Measurements from ENCODE around the gene MRS2.
"Not testable (repeated sequence)": the region's sequence is repeated elsewhere in the genome, so short reads cannot be mapped to it uniquely, and the experiment has no call there.

Gene MRS2

GRCh38 chr6:24387818-24388217, 14.9 kb upstream of the MRS2 start:
- no peak for DNase-seq (ENCODE audit: low read depth)

GRCh38 chr6:24391208-24391607, 11.5 kb upstream of the MRS2 start:
- no peak for DNase-seq (ENCODE audit: low read depth)

- no peak for DNase-seq (ENCODE audit: low read depth)
These were observed 10.9 kb upstream of the MRS2 start for GRCh38 chr6:24391756-24392405.

GRCh38 chr6:24394061-24394779, 8.5 kb upstream of the MRS2 start:
- no peak for DNase-seq (ENCODE audit: low read depth)

- DNase-seq (ENCODE audit: low read depth) = no peak
These were observed 7.8 kb upstream of the MRS2 start for GRCh38 chr6:24394780-24395437.

- no peak for DNase-seq (ENCODE audit: low read depth)
These were observed 5.9 kb upstream of the MRS2 start for GRCh38 chr6:24396824-24397223.

- DNase-seq (ENCODE audit: low read depth) = no peak
These were observed 5.1 kb upstream of the MRS2 start for GRCh38 chr6:24397631-24398030.

GRCh38 chr6:24400045-24401039, 2.4 kb upstream of the MRS2 start:
- DNase-seq (ENCODE audit: low read depth) = not testable (repeated sequence)

GRCh38 chr6:24401458-24401857, 1.3 kb upstream of the MRS2 start:
- peak; percentile 69 for DNase-seq (ENCODE audit: low read depth)

GRCh38 chr6:24403501-24403824, 727 bp downstream of the MRS2 start:
- no peak for DNase-seq (ENCODE audit: low read depth)

GRCh38 chr6:24405262-24405661, 2.5 kb downstream of the MRS2 start:
- no peak for DNase-seq (ENCODE audit: low read depth)

GRCh38 chr6:24408719-24409410, 6.1 kb downstream of the MRS2 start:
- DNase-seq (ENCODE audit: low read depth) = no peak

GRCh38 chr6:24410622-24411021, 7.9 kb downstream of the MRS2 start:
- no peak for DNase-seq (ENCODE audit: low read depth)

- no peak for DNase-seq (ENCODE audit: low read depth)
These were observed 9.6 kb downstream of the MRS2 start for GRCh38 chr6:24412294-24412693.

GRCh38 chr6:24414531-24414930, 11.8 kb downstream of the MRS2 start:
- not testable (repeated sequence) for DNase-seq (ENCODE audit: low read depth)

GRCh38 chr6:24415753-24416152, 13.0 kb downstream of the MRS2 start:
- DNase-seq (ENCODE audit: low read depth) = no peak

GRCh38 chr6:24419526-24419925, 16.8 kb downstream of the MRS2 start:
- no peak for DNase-seq (ENCODE audit: low read depth)

- DNase-seq (ENCODE audit: low read depth) = no peak
These were observed 22.4 kb downstream of the MRS2 start for GRCh38 chr6:24425091-24425490.

- no peak for DNase-seq (ENCODE audit: low read depth)
These were observed 24.2 kb downstream of the MRS2 start for GRCh38 chr6:24426729-24427446.

GRCh38 chr6:24428615-24429014, 25.9 kb downstream of the MRS2 start:
- DNase-seq (ENCODE audit: low read depth) = peak; percentile 43

- DNase-seq (ENCODE audit: low read depth) = no peak
These were observed 26.4 kb downstream of the MRS2 start for GRCh38 chr6:24429146-24429545.
